NCI-H2196 treated with DMSO at 0.1 percent for 48 hours (cell line): ENCODE data around the gene NHERF2.

ENCODE experiments used
- DNase-seq: peaks from one replicate; lab custom pipeline; 2025; ENCODE audit not compliant: unreplicated experiment; lab: John Stamatoyannopoulos, UW

NHERF2 gene

DNA sequence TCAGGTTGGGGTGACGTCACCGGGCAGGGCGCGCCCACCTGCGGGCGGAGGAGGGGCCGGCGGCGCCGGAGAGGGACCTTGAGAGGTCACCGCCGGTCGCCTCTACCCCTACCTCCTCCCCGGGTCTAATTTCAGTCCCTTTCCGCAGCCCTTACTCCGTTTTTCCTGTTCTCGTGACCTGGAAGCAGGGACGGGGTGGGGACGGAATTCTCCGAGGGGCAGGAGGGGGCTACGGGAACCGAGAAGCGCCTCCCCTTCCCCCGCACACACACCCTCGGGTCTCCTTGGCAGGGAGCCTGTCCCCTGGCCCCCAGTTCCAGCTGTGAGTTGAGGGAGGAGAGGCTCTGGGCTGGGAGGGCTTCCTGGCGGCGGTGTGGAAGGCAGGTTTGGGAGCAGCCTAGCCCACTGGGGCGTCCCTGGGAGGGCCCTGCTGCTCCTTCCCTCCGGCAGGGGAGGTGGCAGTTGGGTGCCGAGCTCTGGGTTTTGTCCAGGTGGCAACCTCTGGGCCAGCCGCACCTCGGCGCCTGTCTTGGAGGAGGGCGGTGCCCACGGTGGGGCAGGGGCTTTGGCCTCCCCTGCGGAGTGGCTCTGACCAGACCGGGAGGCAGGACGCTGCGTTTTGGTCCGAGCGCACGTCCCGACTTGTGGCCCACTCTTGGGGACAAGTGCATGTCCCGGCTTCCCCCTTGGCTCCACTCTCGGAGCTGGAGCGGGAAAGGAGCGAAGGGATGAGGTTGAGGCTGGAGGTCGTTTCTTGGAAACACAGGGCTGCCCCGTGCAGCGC is 36.2 kb upstream of the NHERF2 start:
- peak; percentile 36 for DNase-seq

DNA sequence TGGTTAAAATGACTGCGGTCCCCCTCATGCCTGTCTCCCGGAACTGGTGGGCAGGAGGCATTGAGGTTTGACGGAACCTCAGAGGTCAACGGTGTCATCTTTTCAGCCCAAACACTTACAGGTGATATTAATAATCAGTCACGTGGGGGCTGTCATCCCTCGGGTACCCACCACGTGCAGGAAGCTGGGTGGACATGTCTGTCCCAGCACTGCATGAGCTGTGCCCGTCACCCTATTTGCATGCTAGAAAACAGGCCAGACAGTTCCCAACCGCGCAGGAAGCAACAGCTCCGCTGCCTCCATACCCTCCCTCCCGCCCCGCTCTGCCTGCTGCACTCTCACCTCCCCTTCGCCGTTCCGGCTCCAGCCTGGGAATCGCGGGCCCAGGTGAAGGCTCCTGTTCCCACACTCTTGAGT is 35.6 kb upstream of the NHERF2 start:
- DNase-seq, result no peak

DNA sequence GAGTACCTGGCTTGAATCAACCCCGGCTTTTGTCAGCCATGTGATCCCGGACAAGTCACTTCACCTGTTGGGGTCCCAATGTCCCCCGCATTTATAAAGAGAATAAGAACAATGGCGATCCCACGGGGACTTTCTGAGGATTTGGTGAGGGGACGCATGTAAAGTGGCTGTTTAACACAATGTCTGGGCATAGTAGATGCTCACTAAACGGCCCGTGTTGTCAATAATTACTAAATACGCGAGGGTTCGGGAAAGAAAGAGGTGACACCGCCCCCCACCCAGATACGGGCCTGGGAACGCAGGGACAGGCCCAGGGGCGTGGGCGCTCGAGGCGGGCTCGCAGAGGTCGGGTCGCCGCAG is 35.1 kb upstream of the NHERF2 start:
- no peak for DNase-seq

DNA sequence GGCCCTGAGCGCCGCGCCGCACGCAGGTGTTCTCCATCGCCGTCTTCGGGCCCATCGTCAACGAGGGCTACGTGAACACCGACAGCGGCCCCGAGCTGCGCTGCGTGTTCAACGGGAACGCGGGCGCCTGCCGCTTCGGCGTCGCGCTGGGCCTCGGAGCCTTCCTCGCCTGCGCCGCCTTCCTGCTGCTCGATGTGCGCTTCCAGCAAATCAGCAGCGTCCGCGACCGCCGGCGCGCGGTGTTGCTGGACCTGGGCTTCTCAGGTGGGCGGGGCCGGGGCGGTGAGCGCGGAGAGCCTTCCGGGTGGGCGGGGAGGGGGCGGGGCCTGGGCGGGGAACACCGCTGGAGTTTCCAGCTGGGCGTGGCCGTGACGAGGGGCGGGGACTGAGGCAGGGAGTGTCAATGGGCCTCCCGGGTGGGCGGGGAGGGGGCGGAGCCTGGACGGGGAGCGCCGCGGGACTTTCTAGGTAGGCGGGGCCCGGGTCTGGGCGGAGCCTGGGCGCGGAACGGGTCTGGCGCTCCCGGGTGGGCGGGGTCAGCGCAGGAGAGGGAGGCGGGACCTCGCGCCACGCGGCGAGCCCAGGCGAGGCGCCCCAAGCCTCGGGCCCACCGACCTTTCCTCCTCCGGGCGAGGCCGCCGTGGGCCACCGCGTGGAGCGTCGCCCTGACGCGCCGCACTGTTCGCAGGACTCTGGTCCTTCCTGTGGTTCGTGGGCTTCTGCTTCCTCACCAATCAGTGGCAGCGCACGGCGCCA is 34.6 kb upstream of the NHERF2 start:
- no peak for DNase-seq

DNA sequence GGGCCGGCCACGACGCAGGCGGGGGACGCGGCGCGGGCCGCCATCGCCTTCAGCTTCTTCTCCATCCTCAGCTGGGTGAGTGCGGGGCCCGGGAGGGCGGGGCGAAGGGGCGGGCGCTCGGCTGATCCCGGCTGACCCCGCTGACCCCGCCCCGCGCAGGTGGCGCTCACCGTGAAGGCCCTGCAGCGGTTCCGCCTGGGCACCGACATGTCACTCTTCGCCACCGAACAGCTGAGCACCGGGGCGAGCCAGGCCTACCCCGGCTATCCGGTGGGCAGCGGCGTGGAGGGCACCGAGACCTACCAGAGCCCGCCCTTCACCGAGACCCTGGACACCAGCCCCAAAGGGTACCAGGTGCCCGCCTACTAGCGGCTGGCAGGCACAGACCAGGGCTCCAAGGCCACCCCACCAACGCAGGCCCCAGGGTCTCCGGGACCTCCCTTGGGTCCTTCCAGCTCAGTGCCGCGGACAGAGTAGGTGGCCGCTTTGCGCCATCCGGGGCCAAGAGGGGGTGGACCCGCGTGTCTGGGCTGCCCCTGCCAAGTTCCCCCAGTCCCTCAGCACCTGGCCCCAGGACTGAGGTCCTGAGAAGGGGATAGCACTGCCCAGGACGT is 33.9 kb upstream of the NHERF2 start:
- DNase-seq, result no peak

DNA sequence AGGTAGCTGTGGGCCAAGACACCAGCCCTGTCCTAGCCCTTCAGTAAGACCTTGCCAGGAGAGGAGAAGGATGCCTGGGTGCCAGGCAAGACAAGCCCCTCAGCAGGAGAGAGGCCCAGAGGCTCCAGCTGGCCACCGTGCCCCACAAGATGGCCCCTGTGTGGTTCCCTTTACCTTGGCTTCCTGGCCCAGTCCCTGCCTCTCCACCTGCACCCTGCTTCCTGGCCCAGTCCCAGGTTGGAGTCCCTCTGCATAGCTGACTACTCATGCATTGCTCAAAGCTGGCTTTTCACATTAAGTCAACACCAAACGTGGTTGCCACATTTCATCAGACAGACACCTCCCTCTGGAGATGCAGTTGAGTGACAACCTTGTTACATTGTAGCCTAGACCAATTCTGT is 33.0 kb upstream of the NHERF2 start:
- DNase-seq, result peak; percentile 30

DNA sequence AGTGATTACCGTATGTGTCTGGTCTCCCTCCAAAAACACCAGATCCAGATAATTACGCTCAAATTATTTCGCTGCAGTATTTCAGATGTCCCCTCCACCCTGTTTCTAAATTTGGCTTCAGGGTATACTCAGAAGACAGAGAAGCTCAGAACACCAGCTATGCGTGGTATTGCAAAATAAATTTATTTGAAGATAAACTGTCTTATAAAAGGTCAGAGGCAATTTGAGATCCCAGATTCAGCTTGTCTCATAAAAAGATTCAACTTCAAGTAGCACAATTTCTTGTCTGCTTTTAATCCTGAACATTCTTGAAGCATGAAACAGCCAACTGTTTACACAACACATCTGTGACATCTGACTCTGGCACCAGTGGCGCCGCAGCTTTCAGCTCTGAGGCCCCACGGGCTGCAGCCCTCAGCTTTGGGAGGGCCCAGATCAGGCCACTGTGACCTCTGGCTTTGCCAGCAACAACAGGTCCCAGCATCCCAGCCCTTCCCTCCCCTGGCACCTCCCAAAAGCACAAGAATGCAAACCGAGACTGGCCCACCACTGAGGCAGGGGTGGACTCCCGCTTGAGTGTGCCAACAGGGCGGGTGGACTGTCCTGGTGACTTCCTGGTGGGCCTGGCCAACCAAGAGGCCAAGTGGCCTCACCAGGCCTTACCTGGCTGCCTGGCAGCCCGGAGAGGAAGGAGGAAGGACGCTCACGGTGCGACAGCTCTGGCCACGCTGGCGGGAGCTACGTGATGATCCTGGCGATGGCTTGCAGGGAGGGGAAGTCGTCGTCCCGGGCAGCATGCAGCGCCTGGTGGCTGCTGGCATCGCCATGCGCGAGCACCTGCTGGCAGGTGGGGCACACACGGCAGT is 29.0 kb upstream of the NHERF2 start:
- no peak for DNase-seq

DNA sequence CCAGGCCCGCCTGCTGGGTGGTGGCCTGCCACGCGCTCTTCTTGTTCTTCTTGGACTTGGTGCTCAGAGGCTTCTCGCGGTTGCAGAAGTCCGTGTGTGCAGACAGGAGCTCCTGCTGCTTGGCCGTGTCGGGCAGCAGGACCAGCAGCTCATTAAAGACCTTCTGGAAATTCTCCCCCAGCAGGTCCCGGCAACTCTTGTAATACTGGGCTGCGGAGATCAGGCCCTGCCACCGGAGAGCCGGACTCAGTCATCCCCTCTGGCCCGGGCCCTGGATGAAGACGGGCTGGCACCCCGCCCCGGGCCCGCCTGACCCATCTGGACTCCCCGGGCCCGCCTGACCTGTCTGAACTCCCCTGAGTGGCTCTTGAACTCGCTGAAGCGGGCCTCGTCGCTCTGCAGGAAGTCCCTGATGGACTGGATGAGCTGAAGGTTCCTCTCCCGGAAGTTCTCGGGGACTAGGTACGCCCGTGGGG is 28.3 kb upstream of the NHERF2 start:
- DNase-seq, result no peak

DNA sequence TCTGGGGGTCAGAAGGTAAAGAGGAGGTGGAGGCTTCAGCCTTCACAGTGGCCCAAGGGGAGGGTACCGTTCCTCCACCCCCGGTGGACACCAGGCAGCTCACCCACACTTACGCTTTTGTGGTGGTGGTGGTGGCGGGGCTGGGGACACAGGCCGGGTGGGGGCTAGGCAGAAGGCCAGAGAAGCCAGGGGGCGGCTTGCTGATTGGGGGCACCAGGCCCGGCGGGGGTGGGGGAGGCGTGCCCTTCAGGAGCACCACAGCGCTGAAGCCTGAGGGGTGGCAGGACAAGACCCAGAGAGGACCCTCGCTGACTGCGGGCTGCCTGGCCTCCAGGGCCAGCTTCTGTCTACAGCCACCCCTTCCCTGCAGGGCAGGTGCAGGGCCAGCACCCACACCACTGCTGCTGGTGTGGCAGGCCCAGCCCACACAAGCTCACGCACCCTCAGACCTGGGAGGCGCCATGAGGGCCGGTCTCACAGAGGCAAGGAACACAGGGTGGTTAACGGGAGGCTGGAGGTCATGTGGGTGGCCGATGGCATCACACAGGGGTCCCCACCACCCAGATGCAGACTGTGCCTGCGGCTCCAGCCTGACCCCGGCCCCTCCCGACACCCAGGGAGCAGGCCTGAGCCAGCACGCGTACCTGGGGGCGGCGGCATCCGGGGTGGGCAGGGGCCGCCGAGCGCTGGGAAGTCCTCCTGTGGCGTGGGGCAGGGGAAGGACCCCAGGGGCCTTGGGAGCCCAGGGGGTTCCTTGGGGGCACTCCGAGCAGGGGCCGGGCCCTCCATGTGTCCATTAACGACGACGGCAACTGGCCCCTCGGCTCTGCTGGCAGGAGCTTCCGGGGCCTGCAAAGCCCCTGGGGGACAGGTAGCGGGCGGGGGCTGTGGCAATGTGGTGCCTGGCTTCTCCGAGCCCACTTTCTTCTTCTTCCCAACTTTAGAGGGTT is 27.6 kb upstream of the NHERF2 start:
- no peak for DNase-seq

DNA sequence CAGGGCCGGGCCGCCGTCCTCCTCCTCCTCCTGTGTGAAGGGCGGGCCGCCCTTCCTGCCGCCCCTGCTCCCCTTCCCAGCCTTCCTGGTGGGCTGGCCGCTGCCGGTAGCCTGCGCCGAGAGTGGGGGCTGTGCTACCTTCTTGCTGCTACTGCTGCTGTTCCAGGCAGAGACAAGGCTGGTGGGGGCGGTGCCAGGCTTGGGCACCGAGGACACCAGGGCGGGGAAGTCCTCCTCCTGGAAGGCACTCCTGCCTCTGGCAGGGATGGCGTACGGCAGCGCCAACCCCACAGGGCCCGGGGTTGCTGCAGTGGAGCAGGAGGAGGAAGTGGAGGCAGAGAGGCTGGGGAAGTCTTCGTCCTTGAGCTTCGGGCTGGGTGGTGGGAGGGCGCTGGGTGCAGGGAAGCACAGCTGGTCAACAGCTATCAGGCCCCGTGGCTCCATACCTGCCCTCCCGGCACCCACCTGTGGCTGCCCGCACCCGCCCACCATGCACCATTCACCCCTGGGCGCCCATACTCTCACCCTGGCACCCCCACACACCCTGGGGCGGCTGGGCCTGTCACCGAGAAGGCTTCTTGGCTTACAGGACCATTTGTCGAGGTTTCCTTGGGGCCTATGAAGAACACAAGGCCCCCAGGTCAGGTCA is 26.7 kb upstream of the NHERF2 start:
- no peak for DNase-seq

DNA sequence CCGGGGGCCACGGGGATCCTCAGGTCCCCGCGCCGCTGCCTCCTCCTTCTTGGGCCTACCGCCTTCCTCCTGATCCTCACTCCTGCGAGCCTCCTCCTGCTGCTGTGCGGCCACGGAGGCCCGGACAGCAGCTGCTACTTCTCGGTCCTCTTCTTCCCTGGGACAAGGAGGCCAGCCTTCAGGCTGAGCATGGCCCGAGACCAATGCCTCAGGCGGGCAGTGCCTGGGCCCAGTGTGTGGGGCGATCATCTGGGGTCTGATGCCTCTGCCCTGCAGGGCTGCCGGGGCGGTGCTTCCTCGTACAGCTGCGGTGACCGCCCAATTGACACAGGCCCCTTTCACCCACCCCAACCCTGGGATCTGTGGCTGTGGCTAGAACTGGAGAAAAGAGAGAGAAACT is 25.7 kb upstream of the NHERF2 start:
- DNase-seq, result no peak

DNA sequence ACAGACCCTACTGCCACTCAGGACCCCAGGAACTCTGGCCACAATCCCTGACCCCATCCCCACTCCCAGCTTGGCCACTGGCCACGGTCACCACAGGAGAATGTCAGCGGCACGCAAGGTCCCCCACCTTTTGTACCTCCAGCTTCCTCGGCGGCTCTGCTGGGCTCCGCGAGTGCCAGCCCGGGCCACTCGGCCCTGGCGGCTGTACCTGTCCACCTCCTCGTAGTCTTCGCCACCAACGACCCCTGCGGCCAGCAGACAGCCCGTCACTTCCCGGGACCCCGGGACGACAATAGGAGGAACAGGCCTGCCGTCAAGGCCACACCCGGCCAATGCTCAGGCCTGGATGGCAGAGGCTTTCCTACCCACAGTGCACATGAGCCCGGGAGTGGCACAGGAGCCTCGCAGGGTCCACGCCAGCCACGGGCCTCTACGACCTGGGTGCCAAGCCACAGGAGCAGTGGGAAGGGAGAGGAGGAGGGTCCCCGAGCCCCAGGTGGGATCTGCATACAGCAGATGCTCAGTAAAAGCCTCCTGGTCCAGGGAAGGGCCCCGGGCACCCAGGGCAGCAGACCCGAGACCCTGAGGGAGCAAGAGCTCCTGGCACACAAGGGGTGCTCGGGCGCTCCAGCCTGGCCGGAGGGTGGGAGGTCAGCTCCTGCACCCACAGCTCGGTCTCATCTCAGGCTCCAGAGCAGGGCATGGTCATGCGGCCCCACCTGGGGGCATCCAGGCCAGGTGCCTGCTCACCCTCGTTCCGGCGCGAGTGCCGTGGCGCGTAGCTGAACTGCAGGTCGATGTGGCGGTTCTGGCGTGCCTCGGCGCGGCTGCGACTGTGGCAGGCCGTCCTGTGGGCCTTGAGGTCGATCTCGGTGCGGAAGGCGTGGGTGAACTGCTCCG is 25.0 kb upstream of the NHERF2 start:
- DNase-seq, result no peak

DNA sequence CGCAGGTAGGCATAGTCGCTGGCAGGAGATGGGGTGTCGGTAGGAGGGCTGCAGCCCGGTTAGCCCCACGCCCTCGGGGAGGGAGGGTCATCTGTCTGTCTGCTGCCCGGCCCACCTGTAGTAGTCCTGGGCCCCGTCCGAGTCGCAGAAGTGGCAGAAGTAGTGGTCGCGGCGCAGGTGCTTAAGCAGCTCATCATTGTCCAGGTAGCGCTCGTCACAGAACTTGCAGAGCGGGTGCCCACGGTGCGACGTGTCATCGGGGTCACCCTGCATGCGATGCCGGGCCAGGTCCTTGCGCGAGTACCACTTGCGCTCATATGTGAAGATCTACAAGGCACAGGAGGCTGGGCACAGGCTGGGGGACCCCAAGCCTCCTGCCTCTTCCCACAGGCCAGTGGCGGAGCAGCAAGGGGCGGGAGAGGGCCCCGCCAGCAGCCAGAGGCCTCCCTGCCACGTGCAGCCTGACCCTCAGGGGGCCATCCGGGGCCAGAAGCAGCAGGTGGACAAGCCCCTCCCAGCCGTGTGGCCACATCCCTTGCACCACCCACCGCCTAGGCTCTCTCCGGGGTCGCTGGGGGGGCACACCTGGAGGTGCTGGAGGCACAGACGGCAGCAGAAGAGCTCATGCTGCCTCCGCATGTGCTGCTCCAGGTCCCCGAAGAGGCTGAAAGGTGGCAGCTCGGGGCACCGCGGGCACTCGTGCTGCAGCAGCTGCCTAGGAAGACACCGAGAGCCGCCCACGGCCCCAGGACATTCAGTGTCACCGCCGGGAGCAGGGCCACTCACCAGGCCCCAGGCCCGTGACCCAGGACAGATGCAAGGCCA is 24.1 kb upstream of the NHERF2 start:
- no peak for DNase-seq

DNA sequence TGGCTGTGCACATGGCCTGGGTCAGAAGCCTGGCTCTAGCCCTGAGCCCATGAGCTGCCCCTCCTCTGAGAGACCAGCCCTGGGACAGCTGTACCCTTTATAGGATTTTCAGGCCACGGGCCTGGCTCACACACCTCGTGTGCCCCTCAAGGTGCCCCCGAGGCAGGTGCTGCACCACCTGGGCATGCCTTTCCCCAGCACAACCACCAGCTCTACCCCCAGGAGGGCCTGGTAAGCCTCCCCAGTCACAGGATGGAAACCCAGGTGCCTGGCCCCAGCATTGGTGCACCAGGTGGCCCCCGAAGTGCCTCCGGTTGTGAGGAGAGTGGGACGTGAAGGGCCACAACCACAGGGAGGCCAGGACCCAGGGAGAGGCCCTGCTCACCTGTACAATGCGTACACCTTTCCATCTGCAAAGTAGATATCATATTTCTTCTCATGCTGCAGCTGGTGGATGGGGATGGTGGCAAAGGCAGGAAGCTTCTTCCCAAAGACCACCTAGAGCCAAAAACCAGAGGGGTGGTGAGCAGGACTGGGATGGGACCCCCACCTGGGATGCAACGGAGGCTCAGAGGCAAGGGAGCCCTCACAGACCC is 23.4 kb upstream of the NHERF2 start:
- no peak for DNase-seq

DNA sequence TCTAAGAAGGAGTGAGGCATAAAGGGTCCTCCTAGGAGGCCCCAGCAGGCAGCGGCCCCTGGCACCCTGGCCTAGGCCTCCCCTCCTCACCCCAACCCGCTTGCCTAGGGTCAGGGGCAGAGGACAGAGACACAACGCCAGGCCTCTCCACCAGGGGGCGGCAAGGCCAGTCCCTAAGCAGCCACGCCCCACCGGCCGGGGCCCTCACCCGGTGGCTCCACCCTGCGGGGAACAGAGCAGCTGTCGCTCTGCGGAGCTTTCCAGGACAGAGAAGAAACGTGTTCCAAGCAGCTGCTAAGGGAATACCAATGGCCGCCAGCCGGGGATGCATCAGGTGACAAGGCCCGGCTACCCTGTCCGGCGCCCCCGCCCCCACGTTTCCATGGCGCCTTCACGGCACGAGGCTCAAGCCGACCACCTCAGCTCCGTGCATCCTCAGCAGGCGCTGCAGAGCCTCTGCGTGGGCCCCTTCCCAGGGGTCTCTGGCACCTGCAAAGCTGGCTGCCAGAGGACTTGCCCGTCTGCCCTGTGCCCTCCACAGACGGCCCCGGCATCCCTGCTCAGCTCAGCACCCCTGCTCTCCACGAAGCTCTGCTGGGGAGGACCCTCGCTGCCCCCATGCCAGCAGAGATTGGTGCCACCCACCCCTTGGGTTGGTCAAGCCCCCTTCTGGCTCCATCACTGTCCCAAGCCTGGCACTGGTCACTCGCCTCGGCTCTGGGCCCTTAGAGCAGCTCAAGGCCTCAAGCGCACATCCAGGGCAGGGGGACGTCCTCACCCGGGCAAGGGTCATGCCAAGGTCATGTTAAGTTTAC is 22.7 kb upstream of the NHERF2 start:
- DNase-seq, result peak; percentile 88

DNA sequence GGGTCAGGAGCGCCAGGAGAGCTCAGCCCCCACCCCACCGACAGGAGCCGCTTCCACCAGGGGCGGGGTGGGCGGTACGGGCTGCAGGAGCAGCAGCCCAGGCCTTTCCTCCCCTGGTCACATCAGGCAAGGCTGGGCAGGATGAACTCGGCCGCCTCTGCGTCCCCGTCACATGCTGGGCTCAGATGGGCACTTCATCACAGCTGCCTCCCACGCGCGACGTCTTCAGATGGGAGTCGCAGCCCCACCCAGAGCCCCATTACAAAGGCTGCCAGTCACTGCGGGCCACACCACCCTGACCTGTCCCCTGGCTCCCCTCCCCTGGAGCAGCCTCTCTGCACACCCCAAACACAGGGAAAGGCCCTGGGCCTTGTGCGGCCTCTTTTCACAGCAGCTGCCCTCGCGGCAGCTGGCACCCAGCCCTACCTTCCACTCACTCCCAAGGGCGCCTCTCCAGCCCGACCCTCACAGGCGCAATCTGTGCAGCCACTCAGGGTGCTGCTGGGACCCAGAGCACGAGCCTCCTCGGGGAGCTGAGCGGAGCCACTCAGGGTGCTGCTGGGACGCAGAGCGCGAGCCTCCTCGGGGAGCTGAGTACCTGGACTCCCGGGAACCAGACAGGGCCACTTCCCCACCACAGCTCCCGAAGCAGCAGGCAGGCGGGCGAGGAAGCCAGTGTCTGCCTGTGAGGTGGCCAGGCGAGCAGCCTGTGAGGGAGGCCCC is 21.7 kb upstream of the NHERF2 start:
- no peak for DNase-seq
